Activated T-cell treated with anti-CD3 and anti-CD28 coated beads for 4 hours (primary cell): ENCODE results near the gene DEPDC5.
A peak's percentile ranks its signal among the peaks of the same experiment; 100 is the strongest.

Source experiments
- DNase-seq: peaks from one replicate; pipeline ENCODE4 v3.0.0-alpha.2; 2020

The DEPDC5 gene

DNA sequence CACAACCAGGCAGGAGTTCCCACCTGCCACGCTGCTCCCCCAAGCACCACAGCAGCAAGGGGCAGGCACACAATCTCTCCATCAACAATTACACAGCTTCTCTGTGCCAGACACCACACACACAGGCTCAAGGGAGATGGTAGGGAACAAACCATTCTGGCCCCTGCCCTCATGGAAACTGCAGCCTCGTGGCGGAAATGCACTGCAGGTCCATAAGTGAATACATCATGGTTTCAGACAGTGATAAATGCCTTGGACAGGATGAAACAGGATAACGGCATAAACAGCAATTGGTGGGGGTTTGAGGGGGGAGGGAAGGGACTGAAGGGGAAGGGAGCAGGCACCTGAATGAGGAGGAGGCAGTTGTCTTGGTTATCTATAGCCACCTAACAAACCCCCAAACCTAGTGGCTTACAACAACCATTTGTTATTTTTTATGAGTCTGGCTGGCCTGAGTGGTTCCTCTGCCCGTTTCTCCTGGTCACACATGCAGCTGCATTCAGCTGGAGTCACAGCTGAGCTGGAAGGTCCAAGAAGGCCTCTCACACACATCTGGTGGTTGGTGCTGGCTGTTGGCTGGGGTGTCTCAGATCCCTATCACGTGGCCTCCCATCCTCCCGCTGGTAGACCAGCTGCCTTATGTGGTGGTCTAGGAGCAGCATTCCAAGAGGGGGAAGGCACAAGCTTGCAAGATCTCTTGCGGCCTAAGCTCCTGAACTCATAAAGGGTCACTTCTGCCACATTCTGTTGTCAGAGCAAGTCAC is 175.5 kb downstream of the DEPDC5 start:
- DNase-seq = no peak

DNA sequence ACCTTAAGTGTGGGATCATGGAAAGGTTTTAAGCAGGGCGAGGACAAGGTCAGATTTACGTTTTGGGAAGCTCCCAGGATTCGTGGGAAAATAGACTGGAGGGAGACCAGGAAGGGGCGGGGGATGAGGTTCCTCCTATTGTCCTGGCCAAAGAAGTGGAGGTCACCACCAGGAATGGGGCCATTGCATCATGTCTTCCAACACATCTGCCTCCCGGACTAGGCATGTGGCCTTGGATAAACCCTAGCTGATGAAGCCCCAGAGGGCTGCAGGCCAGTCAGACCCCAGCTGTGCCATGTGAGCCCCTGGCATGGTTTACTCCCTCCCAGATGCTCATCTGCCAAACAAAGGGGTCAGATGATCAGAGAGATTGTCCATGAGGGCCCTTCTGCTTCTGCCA is 179.0 kb downstream of the DEPDC5 start:
- no peak for DNase-seq

DNA sequence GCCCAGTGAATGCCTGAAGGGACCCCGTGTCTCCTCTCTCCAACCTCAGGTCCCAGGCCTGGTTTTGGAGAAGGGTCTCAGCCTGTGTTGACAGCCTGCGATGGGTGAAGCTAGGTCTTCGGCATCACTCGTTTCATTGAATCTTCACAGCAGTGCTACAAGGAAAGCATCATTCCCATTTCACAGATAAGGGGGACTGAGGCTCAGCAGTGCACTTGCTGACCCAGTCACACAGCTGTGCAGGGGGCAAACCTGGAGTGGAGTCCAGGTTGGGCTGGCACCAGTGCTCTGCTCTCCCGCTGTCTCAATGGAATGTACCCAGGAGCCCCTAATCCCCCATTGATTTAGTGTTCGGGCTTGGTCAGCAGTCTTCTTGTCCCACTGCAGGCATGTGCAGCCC is 179.6 kb downstream of the DEPDC5 start:
- no peak for DNase-seq

DNA sequence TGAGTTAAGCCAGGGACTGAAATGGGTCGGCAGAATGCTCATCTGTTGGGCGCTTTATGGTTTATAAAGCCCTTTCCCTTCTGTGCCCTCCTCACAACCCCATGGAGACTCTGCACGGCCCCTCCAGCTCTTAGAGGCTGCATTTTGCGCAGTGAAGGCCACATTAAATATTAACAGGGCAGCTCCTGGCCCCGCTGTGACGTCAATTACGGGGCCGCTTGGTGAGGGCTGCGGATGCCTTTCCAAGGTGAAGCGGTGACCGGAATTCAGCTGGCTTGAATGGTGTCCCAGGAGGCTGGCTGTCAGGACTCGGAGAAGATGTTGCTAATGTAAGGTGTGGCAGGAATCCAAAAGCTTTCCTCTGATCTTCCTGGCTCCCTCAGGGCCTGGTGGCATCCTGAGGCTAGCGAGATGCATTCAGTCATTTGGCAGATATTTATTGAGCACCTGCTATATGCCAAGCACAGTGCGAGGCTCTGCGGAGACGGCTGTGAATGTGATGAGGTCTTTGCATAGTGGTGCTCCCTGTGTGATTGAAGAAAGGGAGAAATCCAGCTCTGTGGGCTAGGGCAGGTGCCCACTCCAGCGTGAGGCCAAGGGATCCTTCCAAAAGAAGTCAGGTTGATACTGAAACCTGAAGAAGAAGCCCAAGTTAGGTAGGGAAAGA is 180.1 kb downstream of the DEPDC5 start:
- DNase-seq = no peak

DNA sequence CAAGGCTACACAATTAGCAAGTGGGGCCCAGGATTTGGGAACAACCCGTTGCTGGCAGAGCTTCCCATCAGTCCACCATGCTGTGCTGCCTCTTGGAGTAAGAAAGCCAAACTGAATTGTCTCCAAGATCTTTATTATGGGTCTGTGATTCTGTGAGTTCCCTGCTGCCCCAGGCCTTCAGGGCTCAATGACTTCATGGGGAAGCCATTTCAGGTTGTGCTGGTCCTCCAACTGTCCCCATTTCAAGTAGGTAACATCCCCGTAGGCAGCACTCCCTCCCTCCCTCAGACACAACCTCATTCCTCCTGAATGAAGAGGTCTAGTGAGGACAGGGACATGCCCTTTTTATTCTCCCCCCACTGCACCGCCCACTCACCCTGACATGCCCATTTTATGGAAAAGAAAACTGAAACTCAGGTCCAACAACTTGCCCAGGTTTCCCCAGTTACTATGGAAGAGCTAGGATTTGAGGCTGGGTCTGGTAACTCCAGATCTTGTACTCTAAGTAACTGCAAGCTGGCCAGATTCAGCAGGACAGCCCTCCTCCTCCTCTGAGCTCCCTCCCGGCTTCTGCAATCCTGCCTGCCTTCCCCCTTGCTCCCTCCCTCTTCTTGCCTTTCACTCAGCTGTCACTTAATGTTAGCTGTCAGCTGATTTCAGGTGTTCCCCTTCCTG is 182.3 kb downstream of the DEPDC5 start:
- no peak for DNase-seq

DNA sequence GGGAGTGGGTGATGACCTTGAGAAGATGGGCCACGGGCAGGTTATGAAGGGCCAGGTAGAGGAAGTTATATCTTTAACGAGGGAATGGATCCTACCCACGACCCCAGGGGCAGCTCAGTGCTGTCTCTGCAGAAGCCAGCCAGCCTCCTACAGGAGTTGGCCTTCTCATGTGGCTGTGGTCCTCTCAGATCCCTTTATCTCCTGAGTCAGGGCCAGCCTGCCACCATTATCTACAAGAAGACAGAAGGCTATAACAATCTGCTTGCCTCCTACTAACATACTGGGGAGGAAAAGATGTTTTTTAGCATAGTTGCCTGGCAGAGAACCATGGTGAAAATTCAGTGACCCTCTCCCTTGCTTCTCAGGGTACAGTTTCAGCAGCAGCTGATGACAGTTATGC is 183.5 kb downstream of the DEPDC5 start:
- no peak for DNase-seq

DNA sequence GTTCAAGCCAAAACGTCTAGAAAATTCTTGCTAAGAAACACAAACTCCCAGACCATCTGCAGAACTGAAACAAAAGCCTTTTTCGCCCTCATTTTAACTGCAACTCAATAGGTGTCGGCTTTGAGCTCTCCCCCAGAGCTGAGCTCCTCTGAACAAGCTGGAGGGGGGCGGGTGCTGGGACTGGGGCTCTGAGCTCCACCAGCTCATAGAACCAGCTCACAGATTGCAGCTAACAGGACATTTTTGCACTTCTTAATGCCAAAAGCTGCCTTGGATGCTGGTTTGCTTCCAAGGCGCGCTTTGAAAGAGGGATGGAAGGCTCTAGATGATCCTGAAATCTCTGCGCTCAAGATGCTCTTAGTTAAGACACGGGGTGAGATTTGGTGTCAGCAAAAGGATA is 184.5 kb downstream of the DEPDC5 start:
- DNase-seq = no peak

DNA sequence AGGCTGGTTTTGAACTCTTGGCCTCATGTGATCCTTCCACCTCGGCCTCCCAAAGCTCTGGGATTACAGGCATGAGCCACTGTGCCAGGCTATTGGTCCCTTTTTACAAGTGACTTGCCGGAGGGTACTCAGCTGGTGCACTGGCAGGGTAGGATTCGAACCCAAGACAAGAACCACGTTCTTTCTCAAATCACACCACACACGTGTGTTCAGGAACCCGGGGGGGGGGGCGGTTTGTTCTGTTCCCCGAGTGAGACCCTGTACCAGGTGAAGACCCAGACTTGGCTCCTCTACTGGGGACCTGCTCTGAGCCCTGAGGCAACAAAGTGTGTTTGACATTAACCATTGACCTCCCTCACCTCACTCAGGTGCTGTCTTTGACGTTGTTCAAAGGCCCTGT is 186.7 kb downstream of the DEPDC5 start:
- no peak for DNase-seq

DNA sequence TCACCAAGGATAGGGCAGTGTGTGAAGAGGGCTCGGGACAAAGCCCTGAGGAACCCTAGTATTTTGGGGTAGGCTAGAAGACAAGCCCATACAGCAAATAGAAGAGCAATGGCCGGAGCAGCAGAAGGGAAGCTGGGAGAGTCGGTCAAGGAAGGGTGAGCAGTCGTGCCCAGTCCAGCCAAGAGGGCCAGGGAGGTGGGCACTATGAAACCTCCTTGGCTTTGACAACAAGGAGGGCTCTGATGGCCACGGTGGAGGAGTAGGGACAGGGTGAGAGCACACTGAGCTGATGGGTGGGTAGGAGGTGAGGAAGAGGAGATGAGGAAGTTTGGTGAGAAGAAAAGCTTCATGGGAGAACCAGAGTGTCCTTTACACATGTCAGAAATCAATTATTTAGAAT is 188.3 kb downstream of the DEPDC5 start:
- DNase-seq = no peak

DNA sequence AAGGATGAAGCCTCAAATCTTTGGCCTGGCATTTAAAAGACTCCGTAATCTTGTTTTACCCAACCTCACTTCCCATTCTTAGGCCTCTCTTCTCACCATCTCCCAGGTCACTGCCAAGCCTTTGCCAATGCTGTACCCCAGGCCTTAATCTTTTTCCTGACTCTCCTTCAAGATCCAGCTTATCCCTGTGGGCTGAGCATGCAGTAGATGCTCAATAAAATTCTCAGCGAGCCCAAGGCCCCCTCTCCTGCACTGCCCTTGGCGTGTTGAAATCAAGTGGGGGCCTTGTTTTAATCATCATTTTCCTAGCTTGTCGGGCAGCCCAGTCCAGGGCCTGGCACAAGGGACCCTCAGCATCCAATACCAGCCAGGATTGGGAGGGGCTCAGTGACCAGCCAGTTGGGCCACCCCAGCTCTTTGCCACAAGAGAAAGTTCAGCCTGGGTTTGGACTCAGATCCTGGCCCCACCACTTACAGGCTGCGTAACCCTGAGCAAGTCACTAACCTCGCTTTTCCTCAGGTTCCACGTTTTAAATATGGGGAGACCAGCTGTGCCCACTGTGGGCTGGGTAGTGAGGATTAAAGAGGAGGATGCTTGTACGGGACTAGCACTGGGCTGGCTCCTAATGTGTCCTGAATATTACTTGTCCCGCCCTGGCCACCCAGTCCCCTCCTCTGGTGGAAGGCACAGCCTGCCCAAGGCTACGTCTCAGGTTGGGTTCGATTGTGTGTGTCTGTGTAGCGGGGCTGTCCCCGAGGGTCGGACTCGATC is 189.6 kb downstream of the DEPDC5 start:
- no peak for DNase-seq

DNA sequence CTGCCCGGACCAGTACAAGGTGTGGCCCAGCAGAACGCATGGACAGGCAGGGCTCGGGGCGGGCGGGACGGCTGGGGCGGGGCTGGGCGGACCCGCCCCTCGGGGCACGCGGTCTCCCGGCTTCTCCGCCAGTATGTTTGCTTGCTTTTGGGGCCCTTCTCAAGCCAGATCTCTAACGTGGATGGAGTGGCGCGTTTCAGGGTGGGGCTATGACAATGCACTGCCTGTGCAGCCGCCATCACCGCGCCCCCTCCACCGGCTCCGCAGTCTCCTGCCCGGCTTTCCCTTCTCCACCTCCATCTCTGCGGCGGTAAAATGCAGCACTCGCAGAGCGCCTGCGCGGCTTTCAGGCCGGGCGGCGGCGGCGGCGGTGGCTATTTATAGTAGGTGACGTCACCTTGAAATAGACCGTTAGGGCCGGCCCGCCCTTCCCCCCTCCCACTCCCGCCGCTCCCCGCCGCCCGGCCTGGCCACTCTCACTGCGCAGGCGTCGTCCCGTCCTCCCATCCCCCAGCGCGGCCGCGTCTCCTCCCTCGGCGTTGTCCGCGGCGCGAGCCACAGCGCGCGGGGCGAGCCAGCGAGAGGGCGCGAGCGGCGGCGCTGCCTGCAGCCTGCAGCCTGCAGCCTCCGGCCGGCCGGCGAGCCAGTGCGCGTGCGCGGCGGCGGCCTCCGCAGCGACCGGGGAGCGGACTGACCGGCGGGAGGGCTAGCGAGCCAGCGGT is 190.3 kb downstream of the DEPDC5 start, which contains the start of gene YWHAH:
Gene YWHAH (plus strand): TSS at position 558 of the 722 bp plus-strand sequence. CDS start 199 bp downstream, outside the sequence.
- peak; percentile 75 for DNase-seq

DNA sequence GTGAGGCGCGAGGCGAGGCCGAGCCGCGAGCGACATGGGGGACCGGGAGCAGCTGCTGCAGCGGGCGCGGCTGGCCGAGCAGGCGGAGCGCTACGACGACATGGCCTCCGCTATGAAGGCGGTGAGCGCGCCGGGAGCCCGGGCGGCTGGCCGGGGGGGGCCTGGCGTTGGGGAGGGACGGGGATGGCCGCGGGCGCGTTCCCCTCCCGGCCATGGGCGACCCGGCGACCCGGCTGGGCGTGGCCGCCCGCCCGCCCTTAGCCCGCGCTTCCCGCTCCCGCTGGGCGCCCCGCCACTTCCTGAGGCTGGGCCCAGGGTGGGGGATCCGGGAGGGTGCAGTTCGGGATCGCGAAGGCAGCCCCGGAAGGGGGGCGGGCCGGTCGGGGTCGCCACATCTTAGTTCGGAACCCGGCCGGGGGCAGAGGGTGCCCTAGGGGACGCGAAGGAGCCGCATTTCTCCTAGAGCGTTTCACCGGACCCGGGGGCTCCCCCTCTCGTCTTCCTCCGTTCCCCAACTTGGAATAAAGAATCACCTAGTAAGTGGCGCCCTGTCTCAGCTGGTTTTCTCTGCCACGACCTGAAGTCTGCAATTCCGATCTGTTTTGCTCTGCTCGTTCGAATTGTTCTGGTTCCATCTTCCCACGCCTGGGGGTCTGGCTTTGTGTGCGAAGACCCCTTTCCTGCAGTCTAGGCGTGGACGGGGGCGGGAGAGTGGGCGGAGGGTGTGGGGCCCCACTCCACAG is 191.1 kb downstream of the DEPDC5 start:
- DNase-seq = peak; percentile 22

DNA sequence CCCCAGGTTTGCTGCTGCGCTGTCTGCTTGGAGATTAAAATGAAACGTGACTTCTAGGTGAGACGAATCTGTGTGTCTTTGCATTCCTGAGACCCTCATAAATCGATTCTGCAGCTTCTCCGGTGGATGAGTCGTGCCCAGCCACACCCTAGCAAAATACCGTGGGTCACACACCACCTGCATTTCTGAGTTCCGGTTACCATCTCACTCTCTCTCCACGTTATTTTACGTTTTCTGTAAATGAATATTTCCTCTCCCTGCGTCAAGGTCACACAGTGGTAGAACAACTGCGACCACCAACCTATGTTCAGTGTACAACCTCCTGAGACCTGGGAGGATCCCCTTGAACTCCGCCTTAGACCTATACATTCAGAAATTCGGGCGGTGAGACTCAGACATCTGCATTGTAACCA is 191.6 kb downstream of the DEPDC5 start:
- DNase-seq = no peak

DNA sequence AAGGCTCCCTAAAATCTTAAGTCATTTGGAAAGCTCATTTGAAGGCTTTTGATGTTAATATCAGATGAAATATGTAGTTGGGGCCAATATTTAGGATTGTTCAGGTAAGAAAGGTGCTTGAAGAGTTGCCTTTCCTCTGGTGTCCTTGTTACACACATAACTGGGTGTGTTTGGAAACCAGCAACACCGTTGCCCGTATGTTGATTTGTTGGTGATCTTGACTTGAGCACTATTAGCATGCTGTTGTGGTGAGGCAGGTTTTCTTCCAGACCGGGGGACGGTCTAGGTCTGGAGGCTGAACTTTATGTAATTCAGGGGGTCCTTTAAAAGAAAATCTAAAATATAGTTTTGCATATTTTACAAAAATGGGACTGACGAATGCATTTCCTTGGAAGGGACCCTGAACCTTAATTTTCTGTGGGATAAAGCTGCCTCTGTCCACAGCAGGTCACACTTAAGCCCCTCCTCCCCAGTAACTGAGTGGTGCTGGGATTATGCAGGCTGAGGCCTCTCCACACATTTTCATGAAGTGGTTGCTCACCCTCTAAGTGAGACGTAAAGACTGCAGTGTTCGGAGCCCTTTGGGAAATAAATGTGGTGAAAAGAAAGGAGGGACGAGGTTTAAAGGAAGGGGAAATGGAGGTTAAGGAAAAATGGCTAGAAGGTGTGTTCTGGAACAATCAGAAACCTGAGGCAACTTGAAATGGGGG is 192.3 kb downstream of the DEPDC5 start:
- no peak for DNase-seq

DNA sequence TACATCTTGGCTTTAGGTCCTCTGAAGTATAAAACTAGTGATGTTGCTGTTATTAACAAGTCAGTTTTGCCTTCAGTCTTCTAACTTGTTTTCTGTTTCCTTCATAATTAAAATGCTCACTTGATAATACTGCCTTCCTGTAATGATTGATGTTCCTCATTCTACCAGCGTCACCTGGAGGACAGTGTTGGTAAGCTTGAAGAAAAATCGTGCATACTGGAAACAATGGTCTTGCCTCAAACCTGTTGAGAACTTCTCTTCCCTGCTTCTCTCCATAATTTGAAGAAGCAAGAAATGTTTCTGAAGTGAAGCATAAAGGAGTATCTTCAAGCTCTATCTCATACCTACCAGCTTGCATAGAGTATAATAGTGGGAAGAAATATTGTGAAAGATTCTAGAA is 193.5 kb downstream of the DEPDC5 start:
- no peak for DNase-seq

DNA sequence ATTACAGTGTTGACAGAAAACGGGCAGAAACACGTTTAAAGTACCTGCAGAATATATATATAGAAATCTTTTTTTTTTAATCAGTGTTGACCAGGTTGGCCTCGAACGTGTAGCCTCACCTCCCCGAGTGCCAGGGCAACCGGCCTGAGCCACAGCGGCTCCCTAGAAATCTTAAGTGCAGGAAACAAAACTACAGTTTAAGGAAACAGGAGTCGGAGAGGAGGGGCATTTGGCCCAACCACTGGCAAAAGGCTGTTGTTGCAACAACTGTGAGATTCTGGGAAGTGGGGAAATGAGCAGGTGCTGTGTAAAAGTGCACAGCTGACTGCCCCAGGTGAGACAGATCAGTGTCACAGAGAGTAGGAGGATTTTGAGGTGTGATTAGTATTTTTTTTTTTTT is 194.2 kb downstream of the DEPDC5 start:
- DNase-seq = no peak

DNA sequence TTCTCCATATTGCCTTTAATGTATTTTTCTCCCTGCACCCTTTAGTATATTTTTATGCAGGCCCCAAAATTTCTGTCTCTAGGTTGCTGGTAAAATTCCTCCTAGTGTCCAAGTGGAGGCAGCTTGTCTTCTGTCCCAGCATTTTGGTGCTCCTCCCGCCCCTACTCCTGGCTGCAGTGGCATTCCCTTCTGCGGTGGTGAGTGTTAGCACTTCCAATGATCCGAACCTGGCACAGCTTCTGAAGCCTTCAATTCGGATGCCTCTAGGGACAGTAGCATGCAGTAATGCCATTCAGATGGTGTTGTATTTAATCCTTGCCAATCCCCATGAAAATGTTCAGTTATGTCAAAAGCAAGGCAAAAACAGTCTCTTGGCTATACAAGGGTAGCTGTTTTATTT is 196.4 kb downstream of the DEPDC5 start:
- no peak for DNase-seq

DNA sequence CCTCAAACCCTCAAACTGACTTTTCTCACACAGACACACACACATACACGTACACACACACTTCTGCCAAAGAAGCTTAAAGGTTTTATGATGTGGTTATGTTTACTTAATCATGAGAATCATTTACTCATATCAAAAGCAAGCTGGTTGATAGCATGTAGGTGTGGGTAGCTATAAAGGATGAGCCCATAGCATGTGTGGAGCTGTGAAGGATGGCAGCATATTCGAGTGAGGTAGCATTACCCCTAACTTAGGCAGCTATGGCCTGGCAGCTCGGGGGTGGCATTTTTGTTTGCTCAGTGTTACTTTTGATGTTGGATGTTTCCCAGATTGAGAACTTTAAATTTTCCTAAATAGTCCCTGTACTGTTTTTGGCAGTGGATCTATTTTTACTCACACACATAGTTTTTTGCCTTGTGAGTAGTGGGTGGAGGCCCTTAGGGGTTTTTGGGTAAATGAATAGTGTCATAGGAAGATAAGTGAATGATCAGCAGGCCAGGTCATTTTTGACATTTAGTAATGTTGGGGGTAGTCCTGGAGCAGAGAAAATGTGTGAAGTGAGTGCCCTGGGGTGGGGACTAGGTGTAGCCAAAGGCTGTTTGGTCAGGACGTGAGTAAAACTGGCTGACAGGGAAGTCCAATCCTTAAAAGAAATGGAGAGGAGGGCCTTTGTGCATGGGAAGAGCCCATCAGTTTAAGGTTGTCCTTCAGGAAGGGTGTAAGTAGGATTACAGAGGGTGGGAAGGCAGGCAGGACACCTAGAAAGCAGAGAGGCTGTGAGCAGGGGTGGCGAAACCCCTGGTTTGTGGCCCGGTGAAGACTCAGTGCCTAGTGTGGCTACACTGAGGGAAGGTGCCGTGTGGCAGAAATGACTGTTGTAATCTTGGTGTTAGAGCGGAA is 197.6 kb downstream of the DEPDC5 start:
- DNase-seq = no peak

DNA sequence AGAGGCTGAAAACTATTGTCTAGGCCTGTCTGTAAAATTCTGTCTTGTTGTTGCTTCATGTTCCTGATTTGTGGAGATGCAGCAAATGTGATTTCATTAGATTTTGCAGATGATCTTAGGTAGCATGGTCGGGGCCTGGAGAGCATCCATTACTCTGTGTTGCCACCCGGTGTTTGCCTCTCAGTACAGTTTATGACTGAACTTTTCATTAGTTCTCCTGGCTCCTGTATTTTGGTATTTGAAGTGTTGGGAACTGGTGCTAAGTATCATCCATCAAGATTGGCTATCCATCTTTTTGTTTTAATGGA is 198.2 kb downstream of the DEPDC5 start:
- DNase-seq = no peak

DNA sequence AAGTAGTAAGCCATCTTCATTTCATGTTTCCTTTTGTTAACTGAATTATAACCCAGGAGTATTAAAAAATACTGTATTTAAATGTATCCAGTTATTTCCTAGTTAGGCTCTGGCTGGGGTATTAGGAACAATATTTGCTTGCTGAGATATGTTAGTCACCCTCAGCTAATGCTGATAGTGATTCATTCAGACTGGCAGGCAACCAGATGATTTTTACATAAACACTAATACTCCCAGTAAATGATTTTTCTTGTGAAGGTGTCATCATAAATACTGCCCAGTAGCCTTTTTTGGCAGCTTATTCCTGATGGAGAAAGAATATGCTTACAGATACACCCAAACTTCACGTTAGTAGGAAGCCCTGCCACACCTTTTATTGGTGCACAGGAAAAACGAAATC is 198.7 kb downstream of the DEPDC5 start:
- DNase-seq = no peak
